Esophagus muscularis mucosa (tissue), 3 donors: ENCODE measurements around the gene FAM117B.

ENCODE experiments used
- POLR2A ChIP-seq: fragments of 450-650 bp; IDR thresholded peaks from one replicate; pipeline ENCODE4 v1.6.1; 2017; ENCODE audit warnings: antibody characterized with exemption, moderate library complexity, mild to moderate bottlenecking, low read depth
- TF ChIP-seq, protein P1 (sequence below), 3 experiments: fragments of 200-600 bp in 2 of 3; fragments of 450-650 bp in 1 of 3; sonication (generic) in 2 of 3; IDR thresholded peaks; one replicate each; pipeline ENCODE4 v1.5.1; 2017 to 2019; ENCODE audit warnings: antibody characterized with exemption in 3 of 3, mild to moderate bottlenecking in 2 of 3, moderate library complexity in 1 of 3

DNA sequence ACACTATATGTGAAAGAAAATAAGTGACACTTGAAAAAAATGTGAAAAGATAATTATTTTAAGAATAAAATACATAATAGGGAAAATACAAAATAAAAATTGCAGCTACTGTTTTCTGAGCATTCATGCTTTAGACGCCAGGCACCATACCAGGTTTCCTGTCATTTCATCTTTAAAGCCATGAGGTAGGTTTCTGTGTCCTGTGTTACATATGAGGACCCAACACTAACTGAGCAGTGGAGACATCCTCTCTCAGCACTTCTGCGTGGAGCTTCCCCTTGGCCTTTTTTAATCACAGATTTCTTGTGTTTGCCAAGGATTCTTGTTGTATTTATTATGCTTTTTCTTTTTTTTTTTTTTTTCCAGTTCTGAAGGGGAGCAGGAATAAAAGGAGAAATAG lies 117.3 kb downstream of the FAM117B start:
- TF ChIP-seq, protein P1, sequence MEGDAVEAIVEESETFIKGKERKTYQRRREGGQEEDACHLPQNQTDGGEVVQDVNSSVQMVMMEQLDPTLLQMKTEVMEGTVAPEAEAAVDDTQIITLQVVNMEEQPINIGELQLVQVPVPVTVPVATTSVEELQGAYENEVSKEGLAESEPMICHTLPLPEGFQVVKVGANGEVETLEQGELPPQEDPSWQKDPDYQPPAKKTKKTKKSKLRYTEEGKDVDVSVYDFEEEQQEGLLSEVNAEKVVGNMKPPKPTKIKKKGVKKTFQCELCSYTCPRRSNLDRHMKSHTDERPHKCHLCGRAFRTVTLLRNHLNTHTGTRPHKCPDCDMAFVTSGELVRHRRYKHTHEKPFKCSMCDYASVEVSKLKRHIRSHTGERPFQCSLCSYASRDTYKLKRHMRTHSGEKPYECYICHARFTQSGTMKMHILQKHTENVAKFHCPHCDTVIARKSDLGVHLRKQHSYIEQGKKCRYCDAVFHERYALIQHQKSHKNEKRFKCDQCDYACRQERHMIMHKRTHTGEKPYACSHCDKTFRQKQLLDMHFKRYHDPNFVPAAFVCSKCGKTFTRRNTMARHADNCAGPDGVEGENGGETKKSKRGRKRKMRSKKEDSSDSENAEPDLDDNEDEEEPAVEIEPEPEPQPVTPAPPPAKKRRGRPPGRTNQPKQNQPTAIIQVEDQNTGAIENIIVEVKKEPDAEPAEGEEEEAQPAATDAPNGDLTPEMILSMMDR (IDR thresholded peaks at IDR 0.05), result no peak
- no peak for TF ChIP-seq POLR2A
